ENCODE results near the gene NEURL1.

DNA sequence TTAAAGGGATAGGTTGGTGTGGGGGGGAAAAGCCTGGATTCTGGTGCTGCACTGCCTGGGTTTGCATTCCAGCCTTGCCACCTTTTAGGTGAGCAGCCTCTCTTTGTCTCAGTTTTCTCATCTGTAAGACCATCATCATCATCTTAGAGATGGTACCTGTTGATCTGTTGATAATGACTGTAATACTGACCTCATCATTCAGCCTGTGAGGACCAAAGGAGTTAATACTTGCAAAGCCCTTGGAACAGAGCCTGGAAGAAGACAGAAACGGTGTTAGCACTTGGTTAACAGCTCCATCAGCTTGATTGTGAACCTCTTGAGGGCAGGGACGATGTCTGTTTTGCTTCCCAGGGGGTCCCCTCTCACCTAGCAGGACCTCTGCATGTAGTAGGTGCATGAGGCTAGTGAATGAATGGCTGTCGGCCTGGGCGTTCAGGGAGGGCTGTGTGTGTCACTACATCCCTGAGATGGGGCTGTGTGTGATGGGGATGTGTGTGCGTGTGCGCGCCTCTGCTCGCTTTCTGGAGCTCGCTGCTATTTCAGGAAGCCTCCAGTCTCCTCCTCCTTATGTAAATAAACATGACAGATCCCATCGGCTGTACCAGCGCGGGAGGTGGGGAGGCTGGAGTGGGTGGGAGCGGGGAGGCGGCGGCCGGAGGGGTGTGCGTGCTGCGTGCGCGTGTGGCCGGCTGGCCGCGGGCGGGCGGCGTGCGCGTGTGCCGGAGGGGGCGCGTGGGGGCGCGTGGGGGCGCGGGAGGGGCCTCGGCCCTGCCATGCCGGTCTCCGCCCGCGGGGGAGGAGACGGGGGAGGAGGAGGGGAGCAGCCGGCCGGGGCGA, 61.2 kb downstream of the NEURL1 start:
- no peak for TF ChIP-seq CTCF (conservative IDR thresholded peaks at IDR 0.05)
- no peak for TF ChIP-seq ZFX (IDR thresholded peaks at IDR 0.05)

Measured in C4-2B (cell line).